HG02588 (cell line): Measurements from ENCODE around the gene HDX.
"Not testable (repeated sequence)": the region's sequence is repeated elsewhere in the genome, so short reads cannot be mapped to it uniquely, and the experiment has no call there.

Experiments used
- ATAC-seq: cut with Tn5 transposase; IDR thresholded peaks from one replicate; pipeline ENCODE4 v1.9.1; 2021; ENCODE audit warnings: mild to moderate bottlenecking, moderate library complexity; ENCODE audit not compliant: unreplicated experiment

The HDX gene

GRCh38 chrX:84339507-84340364, 162.5 kb downstream of the HDX start:
- peak; percentile 70 for ATAC-seq

- ATAC-seq: no peak
Observed at GRCh38 chrX:84336646-84337045, 165.6 kb downstream of the HDX start.

GRCh38 chrX:84335121-84335520, 167.1 kb downstream of the HDX start:
- ATAC-seq: no peak

GRCh38 chrX:84322083-84322827, 180.0 kb downstream of the HDX start:
- no peak for ATAC-seq

GRCh38 chrX:84320614-84321013, 181.6 kb downstream of the HDX start:
- ATAC-seq: no peak

- ATAC-seq: no peak
Observed at GRCh38 chrX:84320023-84320422, 182.2 kb downstream of the HDX start.

- no peak for ATAC-seq
Observed at GRCh38 chrX:84318661-84319060, 183.6 kb downstream of the HDX start.

GRCh38 chrX:84315946-84316345, 186.3 kb downstream of the HDX start:
- not testable (repeated sequence) for ATAC-seq
